ENCODE measurements around the gene ZNF134.
A peak's percentile ranks its signal among the peaks of the same experiment; 100 is the strongest.

ZNF134 gene

GRCh38 chr19:57613941-57614743 is at the start of gene ZNF134:
Gene ZNF134, plus strand, starts transcription at chr19:57614242. Its CDS starts 5,227 bp downstream, at chr19:57619469.
- DNase-seq: peak; percentile 86

GRCh38 chr19:57566396-57567265 is 47.4 kb upstream of the ZNF134 start:
- DNase-seq: no peak

- no peak for DNase-seq
These were observed 43.3 kb upstream of the ZNF134 start for GRCh38 chr19:57570707-57571106.

GRCh38 chr19:57572415-57572947 is 41.6 kb upstream of the ZNF134 start:
- no peak for DNase-seq

GRCh38 chr19:57576661-57577060 is 37.4 kb upstream of the ZNF134 start:
- no peak for DNase-seq

DNA sequence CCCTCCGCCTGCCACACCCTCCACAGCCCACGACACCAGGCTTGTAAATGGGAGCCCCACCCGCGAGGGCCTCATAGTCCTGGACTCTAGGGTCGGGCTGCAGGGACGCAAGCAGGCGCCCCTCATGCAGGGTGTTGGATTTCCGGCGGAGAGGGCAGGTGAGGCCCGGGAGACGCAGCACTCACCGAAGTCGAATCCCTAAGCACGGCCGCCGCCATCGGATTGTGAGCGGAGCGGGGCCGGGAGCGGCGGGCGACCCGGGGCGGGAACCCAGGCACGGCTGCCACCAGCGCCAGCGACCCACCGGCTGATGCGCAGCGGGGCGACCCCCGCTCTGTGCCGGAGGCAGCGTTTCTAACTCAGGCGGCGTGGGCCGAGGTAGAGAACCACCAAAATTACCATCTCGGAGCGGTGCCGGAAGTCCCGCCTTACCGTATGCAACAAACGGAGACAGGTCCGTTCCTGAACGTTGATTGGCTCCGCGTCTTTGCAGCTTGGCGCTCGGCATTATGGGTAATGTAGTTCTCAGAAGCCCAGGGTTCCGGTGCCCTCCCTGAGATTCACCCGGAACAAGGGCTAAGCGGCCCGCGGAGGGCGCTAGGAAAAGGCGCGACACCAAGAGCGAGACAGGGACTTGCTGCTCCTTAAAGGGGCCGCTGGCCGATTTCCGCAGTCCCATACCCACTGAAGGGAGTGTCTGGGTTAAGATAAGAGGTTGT is 35.4 kb upstream of the ZNF134 start, which contains the start of gene ZNF416:
TSS of gene ZNF416 (minus strand) at position 425 of the 719 bp plus-strand sequence. CDS start at position 218, 207 bp downstream.
- DNase-seq: peak; percentile 92

GRCh38 chr19:57583104-57583520 is 30.9 kb upstream of the ZNF134 start:
- no peak for DNase-seq

DNA sequence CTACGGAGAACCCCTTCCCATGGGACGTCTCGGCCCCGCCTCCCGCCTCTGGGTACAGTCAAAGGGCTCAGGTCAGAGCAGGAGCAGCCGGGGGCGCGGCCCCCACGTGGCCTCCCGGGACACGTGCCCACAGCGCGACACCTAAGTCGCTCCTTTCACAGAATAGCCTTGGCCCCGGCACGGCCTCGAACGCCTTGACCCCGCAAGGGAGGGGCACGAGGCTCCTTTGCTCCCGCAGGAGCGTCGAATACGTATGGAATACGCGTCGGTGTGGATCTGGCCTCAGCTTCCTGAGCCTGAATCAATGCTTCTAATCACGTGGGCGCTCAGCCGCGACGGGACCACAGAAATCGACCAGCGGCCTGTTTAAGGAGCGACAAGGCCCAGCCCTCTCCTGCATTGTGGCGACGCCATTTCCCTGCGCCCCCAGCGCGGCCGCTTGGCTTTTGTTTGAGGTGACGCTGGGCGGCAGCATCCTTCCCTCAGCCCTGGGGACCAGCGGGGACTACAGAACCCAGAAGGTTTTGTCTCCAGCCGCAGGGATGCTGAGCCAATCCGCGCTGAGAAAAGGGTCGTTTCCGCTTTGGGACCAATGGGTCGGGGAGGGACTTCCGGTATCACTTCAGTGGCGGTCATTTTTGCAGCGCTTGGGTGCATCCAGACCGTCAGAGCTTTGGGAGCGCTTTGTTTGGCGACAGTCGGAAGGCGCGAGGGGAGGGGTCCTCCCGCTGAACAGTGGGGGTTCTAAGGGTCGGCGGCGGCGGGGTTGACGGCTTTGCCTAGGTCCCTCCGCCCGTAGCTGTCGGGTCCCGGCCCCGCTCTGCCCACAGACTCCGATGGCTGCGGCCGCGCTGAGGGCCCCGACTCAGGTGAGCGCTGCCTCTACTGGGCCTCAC is 30.3 kb upstream of the ZNF134 start, which contains the start of gene ZIK1:
TSS of gene ZIK1 (plus strand) at position 625 of the 896 bp plus-strand sequence. CDS start at position 837, 212 bp downstream.
- no peak for DNase-seq

DNA sequence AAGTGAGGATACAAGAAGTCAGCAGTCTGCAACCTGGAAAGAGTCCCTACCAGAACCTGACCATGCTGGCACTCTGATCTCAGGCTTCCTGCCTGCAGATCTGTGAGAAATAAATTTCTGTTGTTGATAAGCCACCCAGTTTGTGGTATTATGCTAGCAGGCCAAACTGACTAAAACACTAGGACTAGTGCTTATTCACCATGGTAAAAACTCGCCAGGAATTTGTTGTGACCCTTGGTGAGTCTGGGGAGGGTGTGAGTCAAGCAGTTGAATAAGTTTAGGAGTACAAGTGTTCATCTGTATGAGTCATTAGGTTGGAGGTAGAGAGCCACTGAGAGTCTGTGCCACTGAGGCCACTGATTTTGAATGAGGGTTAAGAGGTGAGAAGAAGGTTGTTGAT is 26.5 kb upstream of the ZNF134 start:
- DNase-seq: no peak

GRCh38 chr19:57599377-57599760 is 14.7 kb upstream of the ZNF134 start:
- DNase-seq: no peak

- peak; percentile 67 for DNase-seq
These were observed 14.2 kb upstream of the ZNF134 start, which contains the start of gene ZNF530 for GRCh38 chr19:57599761-57600383. Gene ZNF530, plus strand, starts transcription at chr19:57599885. Its CDS starts 4,461 bp downstream, at chr19:57604346.

DNA sequence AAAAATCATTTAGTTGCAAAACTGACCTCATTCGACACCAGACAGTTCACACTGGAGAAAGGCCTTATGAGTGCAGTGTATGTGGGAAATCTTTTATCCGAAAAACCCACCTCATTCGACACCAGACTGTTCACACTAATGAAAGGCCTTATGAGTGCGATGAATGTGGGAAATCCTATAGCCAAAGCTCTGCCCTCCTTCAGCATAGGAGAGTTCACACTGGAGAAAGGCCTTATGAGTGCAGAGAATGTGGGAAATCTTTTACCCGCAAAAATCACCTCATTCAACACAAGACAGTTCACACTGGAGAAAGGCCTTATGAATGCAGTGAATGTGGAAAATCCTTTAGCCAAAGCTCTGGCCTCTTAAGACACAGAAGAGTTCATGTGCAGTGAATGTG is 7.1 kb upstream of the ZNF134 start:
- DNase-seq: no peak

- DNase-seq: no peak
These were observed 2.9 kb upstream of the ZNF134 start for GRCh38 chr19:57611113-57611512.

DNA sequence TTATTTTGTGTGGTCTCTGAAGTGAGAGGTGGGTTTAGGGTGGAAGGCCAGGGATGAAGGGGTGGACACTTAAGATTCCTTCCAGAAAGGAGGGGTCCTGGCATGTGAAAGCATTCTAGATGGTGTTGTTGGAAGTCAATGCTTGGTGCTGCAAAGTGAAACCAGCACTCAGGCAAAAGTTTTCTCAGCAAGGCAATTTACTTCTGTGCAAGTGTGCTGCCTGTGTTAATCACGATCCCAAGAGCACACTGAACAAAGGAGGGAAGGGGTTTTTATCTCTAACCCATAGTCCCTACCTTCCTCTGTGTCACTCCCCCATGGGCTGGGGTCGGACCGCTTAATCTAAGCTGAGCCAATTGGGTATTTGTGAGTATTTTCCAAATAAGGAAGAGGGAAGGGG is 1.3 kb downstream of the ZNF134 start:
- no peak for DNase-seq

DNA sequence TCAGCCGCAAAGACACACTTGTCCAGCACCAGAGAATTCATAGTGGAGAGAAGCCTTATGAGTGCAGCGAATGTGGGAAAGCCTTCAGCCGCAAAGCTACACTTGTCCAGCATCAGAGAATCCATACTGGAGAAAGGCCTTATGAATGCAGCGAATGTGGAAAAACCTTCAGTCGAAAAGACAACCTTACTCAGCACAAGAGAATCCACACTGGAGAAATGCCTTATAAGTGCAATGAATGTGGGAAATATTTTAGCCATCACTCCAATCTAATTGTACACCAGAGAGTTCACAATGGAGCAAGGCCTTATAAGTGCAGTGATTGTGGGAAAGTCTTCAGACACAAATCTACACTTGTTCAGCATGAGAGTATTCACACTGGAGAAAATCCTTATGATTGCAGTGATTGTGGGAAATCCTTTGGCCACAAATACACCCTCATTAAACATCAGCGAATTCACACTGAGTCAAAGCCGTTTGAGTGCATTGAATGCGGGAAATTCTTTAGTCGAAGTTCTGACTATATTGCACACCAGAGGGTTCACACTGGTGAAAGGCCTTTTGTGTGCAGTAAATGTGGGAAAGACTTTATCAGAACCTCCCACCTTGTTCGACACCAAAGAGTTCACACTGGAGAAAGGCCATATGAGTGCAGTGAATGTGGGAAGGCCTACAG is 6.8 kb downstream of the ZNF134 start:
- DNase-seq: no peak

GRCh38 chr19:57623091-57623490 is 9.0 kb downstream of the ZNF134 start:
- DNase-seq: no peak

DNA sequence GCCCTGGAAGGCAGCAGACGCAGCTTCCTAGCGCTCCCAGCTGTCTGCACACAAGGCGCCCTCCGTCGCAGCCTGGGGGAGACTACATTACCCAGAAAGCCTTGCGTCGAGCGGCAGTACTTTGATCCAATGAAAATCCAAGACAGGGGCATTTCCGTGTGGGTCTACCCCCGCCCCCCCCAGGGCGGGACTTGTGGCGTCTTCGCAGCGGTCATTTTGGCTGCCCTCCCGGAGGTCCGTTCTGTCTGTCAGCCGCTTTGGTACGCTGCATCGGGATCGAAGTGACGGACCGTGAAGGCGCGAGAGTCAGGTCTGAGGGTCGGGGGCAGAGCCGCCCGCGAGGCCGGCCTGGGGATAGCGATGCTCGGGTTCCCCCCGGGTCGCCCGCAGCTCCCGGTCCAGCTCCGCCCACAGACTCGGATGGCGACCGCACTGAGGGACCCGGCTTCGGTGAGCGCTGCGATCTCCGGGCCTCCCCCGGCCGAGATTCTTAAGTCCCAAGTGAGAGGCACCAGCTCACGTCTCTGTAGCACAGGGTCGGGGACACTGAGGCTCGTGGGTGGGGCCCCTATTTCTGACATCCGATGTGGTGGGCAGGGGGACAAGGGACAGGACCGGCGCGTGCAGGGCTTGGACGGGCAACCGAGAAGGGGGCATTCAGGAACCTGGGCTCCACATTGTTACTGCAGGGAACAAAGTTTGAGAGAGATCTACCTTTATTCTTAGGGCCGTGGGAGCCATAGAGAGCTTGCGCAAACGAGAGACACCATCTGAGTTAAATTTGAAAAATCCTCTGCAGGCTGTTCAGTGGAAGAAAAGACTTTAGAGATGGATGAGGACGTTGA is 19.2 kb downstream of the ZNF134 start, which contains the start of gene ZNF211:
TSS of gene ZNF211 (plus strand) at position 182 of the 845 bp plus-strand sequence. CDS start at position 361, 179 bp downstream.
- peak; percentile 83 for DNase-seq

GRCh38 chr19:57633832-57634131 is 19.7 kb downstream of the ZNF134 start:
- DNase-seq: no peak

DNA sequence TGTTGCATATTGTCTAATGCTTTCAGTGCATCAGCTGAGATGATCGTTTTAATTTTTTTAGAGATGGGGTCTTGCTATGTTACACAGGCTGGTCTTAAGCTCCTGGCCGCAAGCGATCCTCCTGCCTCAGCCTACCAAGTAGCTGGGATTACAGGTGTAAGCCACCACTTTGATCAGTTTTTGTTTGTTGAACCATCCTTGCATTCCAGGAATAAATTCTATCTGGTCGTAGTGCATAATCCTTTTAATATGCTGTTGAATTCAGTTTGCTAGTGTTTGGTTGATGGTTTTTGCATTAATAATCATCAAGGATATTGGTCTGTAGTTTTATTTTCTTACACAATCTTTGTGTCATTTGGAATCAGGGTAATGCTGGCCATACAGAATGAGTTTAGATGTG is 23.3 kb downstream of the ZNF134 start:
- DNase-seq: no peak

Data from NCI-H1048 (cell line).